ENCODE results near the gene GLIS1. TPM values are rescaled to one million over a fixed set of nuclear protein-coding genes. Genes with fewer than 3 reads are reported as not detected.

GLIS1 gene
- total and polyA plus RNA-seq, 9 donors = 0.12 to 2.9 (median 0.48) TPM; not detected in 1

DNA sequence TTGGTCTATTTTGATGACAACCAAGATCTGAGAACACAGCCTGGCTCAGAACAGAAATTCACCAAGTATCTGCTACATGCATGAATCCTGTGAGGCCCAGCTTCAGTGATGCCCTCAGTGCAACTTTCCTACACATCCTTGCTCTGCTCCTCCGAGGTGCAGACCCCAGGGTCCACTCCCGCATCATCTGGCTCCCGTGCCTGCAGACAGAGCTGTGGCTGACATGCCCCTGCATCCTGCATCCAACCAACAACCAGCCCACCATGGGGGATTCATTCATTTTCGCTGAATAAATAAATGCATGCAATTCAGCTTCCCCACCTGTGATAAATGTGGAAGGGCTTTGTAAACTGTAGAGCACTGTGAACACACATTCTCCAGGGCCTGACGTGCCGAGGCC is 112.3 kb downstream of the GLIS1 start:
- no peak overlapping the region for H3K27ac ChIP-seq
- DNase-seq = no peak
- intact Hi-C loops (cut with DNase I) = no loop called here
- no peak overlapping the region for H3K4me3 ChIP-seq
- H3K9me3 ChIP-seq = no peaks in the 10 kb centered on the region
- H3K36me3 ChIP-seq = no peaks in the 10 kb centered on the region
- no peak for TF ChIP-seq POLR2A (IDR thresholded peaks at IDR 0.05)
- TF ChIP-seq, protein P1, sequence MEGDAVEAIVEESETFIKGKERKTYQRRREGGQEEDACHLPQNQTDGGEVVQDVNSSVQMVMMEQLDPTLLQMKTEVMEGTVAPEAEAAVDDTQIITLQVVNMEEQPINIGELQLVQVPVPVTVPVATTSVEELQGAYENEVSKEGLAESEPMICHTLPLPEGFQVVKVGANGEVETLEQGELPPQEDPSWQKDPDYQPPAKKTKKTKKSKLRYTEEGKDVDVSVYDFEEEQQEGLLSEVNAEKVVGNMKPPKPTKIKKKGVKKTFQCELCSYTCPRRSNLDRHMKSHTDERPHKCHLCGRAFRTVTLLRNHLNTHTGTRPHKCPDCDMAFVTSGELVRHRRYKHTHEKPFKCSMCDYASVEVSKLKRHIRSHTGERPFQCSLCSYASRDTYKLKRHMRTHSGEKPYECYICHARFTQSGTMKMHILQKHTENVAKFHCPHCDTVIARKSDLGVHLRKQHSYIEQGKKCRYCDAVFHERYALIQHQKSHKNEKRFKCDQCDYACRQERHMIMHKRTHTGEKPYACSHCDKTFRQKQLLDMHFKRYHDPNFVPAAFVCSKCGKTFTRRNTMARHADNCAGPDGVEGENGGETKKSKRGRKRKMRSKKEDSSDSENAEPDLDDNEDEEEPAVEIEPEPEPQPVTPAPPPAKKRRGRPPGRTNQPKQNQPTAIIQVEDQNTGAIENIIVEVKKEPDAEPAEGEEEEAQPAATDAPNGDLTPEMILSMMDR (IDR thresholded peaks at IDR 0.05) = no peak
- TF ChIP-seq EP300 (IDR thresholded peaks at IDR 0.05) = no peak
- no peaks in the 10 kb centered on the region for H3K4me1 ChIP-seq (ENCODE audit: insufficient read depth)
- H3K27me3 ChIP-seq = no peaks in the 10 kb centered on the region
- 69 to 77% (median 73%) methylated on average over 6 of the region's 6 CpGs for WGBS, 3 donors

DNA sequence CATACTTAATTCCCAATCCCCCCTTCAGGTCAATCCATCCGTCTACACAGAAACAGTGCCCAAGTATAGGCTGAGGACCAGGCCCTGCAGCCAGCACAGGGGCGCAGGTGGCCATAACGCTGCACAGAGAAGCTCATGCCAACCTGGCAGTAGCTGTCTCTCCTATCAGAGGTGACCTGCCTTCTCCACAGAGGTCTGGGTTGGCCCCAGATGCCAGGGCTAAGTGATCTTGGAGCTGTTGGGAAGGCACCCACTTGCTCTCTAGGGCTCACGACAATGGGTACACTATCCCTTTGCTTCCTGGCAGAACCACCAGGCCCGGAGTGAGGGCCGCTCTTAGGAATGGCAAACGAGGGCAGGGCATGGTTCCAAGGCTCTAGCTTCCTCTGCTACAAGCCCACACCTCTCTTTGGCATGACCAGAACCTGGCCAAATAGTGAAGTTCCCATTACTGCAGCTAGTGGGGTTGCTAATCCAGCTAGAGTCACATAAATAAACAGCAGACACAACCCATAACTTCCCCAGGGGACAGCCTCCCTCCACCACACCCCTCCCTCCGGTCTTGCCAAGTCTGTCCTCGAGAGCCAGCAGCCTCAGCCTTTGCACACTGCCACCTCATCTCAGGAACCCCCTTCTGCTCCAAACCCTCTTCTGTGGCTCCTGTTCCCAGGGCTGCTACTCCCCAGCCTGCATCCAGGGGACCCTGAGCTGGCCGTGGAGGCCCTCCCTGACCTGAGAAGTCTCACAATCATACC is 113.0 kb downstream of the GLIS1 start:
- Histone ChIP-seq H3K27ac (no peak overlapping the region), H3K4me3 (no peak overlapping the region), H3K27me3 (no peaks in the 10 kb centered on the region), H3K9me3 (no peaks in the 10 kb centered on the region), H3K36me3 (no peaks in the 10 kb centered on the region), H3K4me1 (ENCODE audit: insufficient read depth) (no peaks in the 10 kb centered on the region)
- DNase-seq = peak in 1 of 5 donors; percentile 4
- 85 to 90% (median 89%) methylated on average over 10 of the region's 10 CpGs for WGBS, 3 donors
- TF ChIP-seq, protein P1 (IDR thresholded peaks at IDR 0.05) = no peak
- TF ChIP-seq EP300 (IDR thresholded peaks at IDR 0.05) = no peak
- TF ChIP-seq POLR2A (IDR thresholded peaks at IDR 0.05) = no peak
- intact Hi-C loops (cut with DNase I) = no loop called here

DNA sequence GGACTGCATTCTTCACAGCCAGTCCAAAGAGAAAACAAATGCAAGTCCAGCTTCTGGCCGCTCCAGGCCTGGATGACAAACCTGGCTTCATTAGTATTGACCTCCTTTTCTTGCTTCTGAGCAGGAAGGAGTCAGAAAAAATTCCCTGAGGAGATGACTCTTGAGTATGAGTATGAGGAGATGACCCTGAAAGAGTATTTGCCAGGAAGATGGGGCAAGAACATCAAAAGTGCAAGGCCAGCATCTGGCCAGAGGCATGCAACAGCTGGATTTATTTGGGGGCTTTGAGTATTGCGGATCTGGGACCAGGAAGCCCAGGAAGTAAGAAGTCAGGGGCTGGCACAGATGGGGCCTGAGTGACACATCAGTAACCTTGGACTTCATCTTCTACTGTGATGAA is 113.9 kb downstream of the GLIS1 start:
- Histone ChIP-seq H3K4me1 (ENCODE audit: insufficient read depth) (no peaks in the 10 kb centered on the region), H3K9me3 (no peaks in the 10 kb centered on the region), H3K36me3 (no peaks in the 10 kb centered on the region), H3K27ac (no peak overlapping the region), H3K4me3 (no peak overlapping the region), H3K27me3 (no peaks in the 10 kb centered on the region)
- no peak for DNase-seq
- intact Hi-C loops (cut with DNase I) = no loop called here
- WGBS, 3 donors = 73 to 81% (median 75%) methylated on average over 2 of the region's 2 CpGs
- no peak for TF ChIP-seq EP300 (IDR thresholded peaks at IDR 0.05)
- TF ChIP-seq POLR2A (IDR thresholded peaks at IDR 0.05) = no peak
- TF ChIP-seq, protein P1 (IDR thresholded peaks at IDR 0.05) = no peak

DNA sequence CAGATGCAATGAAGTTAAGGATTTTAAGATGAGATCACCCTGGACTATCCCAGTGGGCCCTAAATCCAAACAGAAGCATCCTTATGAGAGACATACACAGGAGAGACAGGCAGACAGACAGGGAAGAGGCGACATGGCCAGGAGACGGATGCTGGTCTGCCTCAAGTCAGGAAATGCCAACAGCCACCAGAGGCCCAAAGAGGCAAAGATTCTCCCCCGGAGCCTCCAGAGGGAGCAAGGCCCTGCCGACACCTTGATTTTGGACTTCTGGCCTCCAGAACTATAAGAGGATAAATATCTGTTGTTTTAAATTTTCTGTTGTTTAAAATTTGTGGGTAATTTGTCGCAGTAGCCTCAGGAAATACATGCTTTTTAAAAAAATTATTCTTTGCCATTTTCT is 116.4 kb downstream of the GLIS1 start:
- Histone ChIP-seq H3K9me3 (no peaks in the 10 kb centered on the region), H3K27ac (no peak overlapping the region), H3K4me1 (ENCODE audit: insufficient read depth) (no peaks in the 10 kb centered on the region), H3K36me3 (no peaks in the 10 kb centered on the region), H3K27me3 (no peaks in the 10 kb centered on the region), H3K4me3 (no peak overlapping the region)
- no peak for DNase-seq
- 89 to 92% (median 92%) methylated on average over 5 of the region's 5 CpGs for WGBS, 3 donors
- no peak for TF ChIP-seq POLR2A (IDR thresholded peaks at IDR 0.05)
- TF ChIP-seq, protein P1 (IDR thresholded peaks at IDR 0.05) = no peak
- no peak for TF ChIP-seq EP300 (IDR thresholded peaks at IDR 0.05)
- intact Hi-C loops (cut with DNase I) = no loop called here

Data from ovary (tissue), 9 donors.